HepG2 (cell line): Measurements from ENCODE around the gene RABGAP1L. TPM values are rescaled to one million over a fixed set of nuclear protein-coding genes. Genes with fewer than 3 reads are reported as not detected.

Experiments
- ATAC-seq: fragments of 200-7000 bp; cut with Tn5 transposase; 3 replicates; pipeline ENCODE4 v1.9.1; 2020; ENCODE audit warnings: mild to moderate bottlenecking, moderate library complexity
- BruUV-seq: library from RNA; stranded (reverse); fragments of 400-500 nt; replicated peaks from 2 replicates; lab custom pipeline; 2021; lab: Mats Ljungman, UMichigan
- CTCF ChIA-PET: fragments of 300-600 bp; formaldehyde crosslinking; extraction: SDS; loops from one replicate; lab custom pipeline; 2021; ENCODE audit warnings: low total read pairs, inconsistent platforms, low intra/inter-chr PET ratio; lab: Yijun Ruan, JAX
- POLR2A ChIA-PET: fragments of 350-600 bp; sonication (Branson Sonifier 250); formaldehyde crosslinking; loops from one replicate; lab custom pipeline; 2020; ENCODE audit warnings: antibody characterized with exemption, inconsistent platforms; lab: Yijun Ruan, JAX
- DNase-seq: peaks from one replicate; pipeline ENCODE4 v3.0.0-alpha.2; 2015; ENCODE audit warnings: low spot score
- FAIRE-seq: peaks from 3 replicates; lab custom pipeline; 2011; peaks lifted over from hg19 to GRCh38; lab: Jason Lieb, UNC
- H2AFZ ChIP-seq: one replicate; pipeline ENCODE4 v1.6.1; 2011; ENCODE audit warnings: low read length, inconsistent platforms
- H3K27ac ChIP-seq: fragments of 300-600 bp; 3 replicates; pipeline ENCODE4 v1.8.0; 2011; ENCODE audit warnings: mixed run types, mild to moderate bottlenecking, mixed read lengths, low read length, inconsistent platforms; ENCODE audit not compliant: insufficient read depth; ENCODE audit errors: extremely low read length
- H3K27me3 ChIP-seq, 2 experiments: fragments of 200-600 bp in 1 of 2; 2 replicates in 1 of 2; 3 replicates in 1 of 2; pipeline versions ENCODE4 v1.6.0 to v1.8.0; 2011; ENCODE audit warnings: low read length in 2 of 2, mild to moderate bottlenecking in 2 of 2, moderate library complexity in 2 of 2, inconsistent platforms in 1 of 2; ENCODE audit not compliant: insufficient read depth in 2 of 2, control insufficient read depth in 1 of 2
- H3K36me3 ChIP-seq, 2 experiments: fragments of 200-600 bp in 1 of 2; replicated peaks in 1 of 2; 2 replicates in 1 of 2; 3 replicates in 1 of 2; pipeline versions ENCODE4 v1.5.1 to v1.8.0; 2011; ENCODE audit warnings: low read length in 2 of 2, inconsistent platforms in 1 of 2; ENCODE audit not compliant: insufficient read depth in 2 of 2, control insufficient read depth in 1 of 2
- H3K4me1 ChIP-seq: 2 replicates; pipeline ENCODE4 v1.5.1; 2012; ENCODE audit warnings: low read length, inconsistent platforms; ENCODE audit not compliant: insufficient read depth
- H3K4me2 ChIP-seq: 2 replicates; pipeline ENCODE4 v1.6.0; 2011; ENCODE audit warnings: low read depth, low read length, inconsistent platforms
- H3K4me3 ChIP-seq, 3 experiments: fragments of 200-600 bp in 1 of 3; sonication (generic), shearing (Covaris generic) in 1 of 3; replicated peaks in 1 of 3; 2 replicates each; pipeline ENCODE4 v1.5.1; 2011 to 2016; ENCODE audit warnings: low read length in 3 of 3, inconsistent platforms in 2 of 3, low read depth in 2 of 3, mild to moderate bottlenecking in 2 of 3, control low read depth in 1 of 3, mixed read lengths in 1 of 3; ENCODE audit not compliant: insufficient read depth in 1 of 3
- H3K79me2 ChIP-seq: one replicate; pipeline ENCODE4 v1.6.1; 2011; ENCODE audit warnings: low read length, inconsistent platforms; ENCODE audit not compliant: insufficient read depth
- H3K9ac ChIP-seq: 2 replicates; pipeline ENCODE4 v1.6.0; 2011; ENCODE audit warnings: mild to moderate bottlenecking, low read depth, low read length, inconsistent platforms; ENCODE audit not compliant: insufficient read depth
- H3K9me3 ChIP-seq: 2 replicates; pipeline ENCODE4 v1.5.1; 2012; ENCODE audit warnings: mild to moderate bottlenecking, low read length
- H4K20me1 ChIP-seq: 2 replicates; pipeline ENCODE4 v1.6.0; 2011; ENCODE audit warnings: inconsistent platforms, mild to moderate bottlenecking, low read length, moderate library complexity; ENCODE audit not compliant: insufficient read depth
- FOXA1 ChIP-seq, 2 experiments: fragments of 450-650 bp in 1 of 2; sonication (generic) in 1 of 2; formaldehyde crosslinking in 1 of 2; IDR thresholded peaks; 2 replicates each; pipeline versions ENCODE4 v1.4.0 to v1.6.1; 2016 to 2020; ENCODE audit warnings: missing genetic modification reagents in 1 of 2
- FOXA3 ChIP-seq: IDR thresholded peaks from 2 replicates; pipeline ENCODE4 v1.6.1; 2016; ENCODE audit warnings: missing genetic modification reagents, missing compliant biosample characterization
- LCORL ChIP-seq, 2 experiments: fragments of 450-650 bp in 1 of 2; sonication (generic) in 1 of 2; formaldehyde crosslinking in 1 of 2; IDR thresholded peaks; 2 replicates each; pipeline versions ENCODE4 v1.5.0 to v1.6.1; 2017 to 2020; ENCODE audit warnings: antibody characterized with exemption in 1 of 2, missing genetic modification reagents in 1 of 2
- RXRA ChIP-seq: sonication (generic); formaldehyde crosslinking; IDR thresholded peaks from 2 replicates; pipeline ENCODE4 v1.5.1; 2020; ENCODE audit warnings: missing genetic modification reagents
- SOX13 ChIP-seq, 3 experiments: fragments of 450-650 bp in 1 of 3; sonication (generic) in 1 of 3; formaldehyde crosslinking in 1 of 3; IDR thresholded peaks in 2 of 3; conservative IDR thresholded peaks in 1 of 3; 2 replicates each; pipeline versions ENCODE4 v1.5.0 to v1.6.1; 2016 to 2020; ENCODE audit warnings: antibody characterized with exemption in 1 of 3, mild to moderate bottlenecking in 1 of 3, missing compliant biosample characterization in 1 of 3, missing genetic modification reagents in 1 of 3, moderate library complexity in 1 of 3
- SOX5 ChIP-seq: IDR thresholded peaks from 2 replicates; pipeline ENCODE4 v1.6.1; 2016; ENCODE audit warnings: borderline replicate concordance
- SOX6 ChIP-seq, 2 experiments: fragments of 450-650 bp in 1 of 2; sonication (generic) in 1 of 2; formaldehyde crosslinking in 1 of 2; IDR thresholded peaks; 2 replicates each; pipeline versions ENCODE4 v1.4.0 to v1.6.1; 2017 to 2020; ENCODE audit warnings: antibody characterized with exemption in 1 of 2, mild to moderate bottlenecking in 1 of 2, missing genetic modification reagents in 1 of 2
- TCF7 ChIP-seq: sonication (generic); IDR thresholded peaks from 2 replicates; pipeline ENCODE4 v1.6.1; 2016; ENCODE audit warnings: antibody characterized with exemption, low read depth
- ZSCAN30 ChIP-seq: sonication (generic); formaldehyde crosslinking; IDR thresholded peaks from 2 replicates; pipeline ENCODE4 v1.5.0; 2020; ENCODE audit warnings: mild to moderate bottlenecking, missing genetic modification reagents
- WGBS: methylation state at CpG from one replicate; pipeline ENCODE4 v1.1.6; 2017; ENCODE audit warnings: low lambda C conversion rate; 5-methylcytosine and 5-hydroxymethylcytosine counted together
- in situ Hi-C: cut with HindIII; loops from 2 replicates; pipeline ENCODE4 v1.10.0; 2017; ENCODE audit warnings: low pct_unique_long_range_greater_than_20kb; ENCODE audit not compliant: extremely low pct_ligation_motif_present
- intact Hi-C: fragments of 100-400 bp; cut with micrococcal nuclease; formaldehyde crosslinking; loops from one replicate; pipeline ENCODE4 v1.10.0; 2022; ENCODE audit not compliant: unreplicated experiment
- polyA plus RNA-seq, 8 experiments: library from polyadenylated mRNA; depleted of rRNA in 3 of 8; stranded (reverse) in 7 of 8; unstranded in 1 of 8; fragments of >200 nt; fragmentation: Illumina TruSeq in 4 of 8; extraction: Trizol in 4 of 8; gene quantifications; 2 replicates each; pipeline versions ENCODE4 v1.2.1 to v1.2.3, GENCODE V29; 2011 to 2016; ENCODE audit warnings: low read depth in 4 of 8, missing spikeins in 1 of 8, mixed read lengths in 1 of 8; ENCODE audit not compliant: insufficient read depth in 1 of 8
- total RNA-seq, 5 experiments: library from RNA; depleted of rRNA; stranded (reverse); fragments of >200 nt; fragmentation: Illumina TruSeq; extraction: Trizol; gene quantifications; 2 replicates each; pipeline ENCODE4 v1.2.3, GENCODE V29; 2016; ENCODE audit warnings: low read depth in 1 of 5
- TF ChIP-seq, protein P1 (sequence below): IDR thresholded peaks from 2 replicates; pipeline ENCODE4 v1.4.0; 2020; ENCODE audit warnings: mild to moderate bottlenecking, missing genetic modification reagents
- TF ChIP-seq, protein P2 (sequence below): sonication (generic); IDR thresholded peaks from 2 replicates; pipeline ENCODE4 v1.6.1; 2016; ENCODE audit warnings: low read depth, borderline replicate concordance
- TF ChIP-seq, protein P3 (sequence below): sonication (generic); formaldehyde crosslinking; IDR thresholded peaks from 2 replicates; pipeline ENCODE4 v1.4.0; 2020; ENCODE audit warnings: missing genetic modification reagents
- TF ChIP-seq, protein P4 (sequence below): sonication (generic); formaldehyde crosslinking; IDR thresholded peaks from 2 replicates; pipeline ENCODE4 v1.9.0; 2022; ENCODE audit warnings: missing genetic modification reagents, mild to moderate bottlenecking, borderline replicate concordance

The RABGAP1L gene
- total and polyA plus RNA-seq, 2 of the 13 experiments (the other 11 are each of a cell fraction or from before 2014, with no cell fraction given), result 7.9 to 22.6 TPM

DNA sequence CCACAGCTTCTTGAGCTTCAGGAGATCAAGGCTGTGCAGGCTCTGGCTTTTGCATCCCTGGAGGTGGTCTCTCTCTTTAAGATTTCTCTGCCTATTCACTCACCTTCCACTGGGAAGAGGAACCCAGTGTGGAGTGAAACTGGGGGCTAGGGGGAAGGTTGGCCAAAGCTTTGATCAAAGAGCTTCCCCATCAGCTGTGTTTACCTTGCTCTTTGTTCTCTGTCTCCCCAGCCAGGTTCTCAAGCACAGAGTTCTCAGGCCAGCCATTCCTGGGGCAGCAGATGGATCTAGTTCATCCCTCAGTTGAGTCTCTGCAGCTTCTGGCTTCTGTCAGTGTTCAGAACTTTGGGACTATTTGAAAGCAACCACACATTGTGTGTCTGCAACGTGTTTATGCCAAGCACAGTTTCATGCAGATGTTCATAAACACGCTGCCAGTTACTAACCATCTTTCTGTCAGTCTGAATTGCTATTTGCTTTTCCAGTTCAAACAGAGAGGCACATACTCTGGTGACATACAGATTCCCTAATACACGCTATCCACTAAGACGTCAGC lies 881.1 kb downstream of the RABGAP1L start:
- Histone ChIP-seq H3K27ac (no peak overlapping the region), H2AFZ (no peak overlapping the region), H3K4me2 (peak overlapping the region; percentile 57), H4K20me1 (no peaks in the 10 kb centered on the region), H3K4me1 (peaks cover 14% of the 10 kb centered on the region), H3K27me3 (no peaks in the 10 kb centered on the region), H3K36me3 (no peaks in the 10 kb centered on the region), H3K9ac (no peak overlapping the region), H3K4me3 (no peak overlapping the region), H3K79me2 (no peaks in the 10 kb centered on the region), H3K9me3 (no peaks in the 10 kb centered on the region)
- TF ChIP-seq, protein P1, sequence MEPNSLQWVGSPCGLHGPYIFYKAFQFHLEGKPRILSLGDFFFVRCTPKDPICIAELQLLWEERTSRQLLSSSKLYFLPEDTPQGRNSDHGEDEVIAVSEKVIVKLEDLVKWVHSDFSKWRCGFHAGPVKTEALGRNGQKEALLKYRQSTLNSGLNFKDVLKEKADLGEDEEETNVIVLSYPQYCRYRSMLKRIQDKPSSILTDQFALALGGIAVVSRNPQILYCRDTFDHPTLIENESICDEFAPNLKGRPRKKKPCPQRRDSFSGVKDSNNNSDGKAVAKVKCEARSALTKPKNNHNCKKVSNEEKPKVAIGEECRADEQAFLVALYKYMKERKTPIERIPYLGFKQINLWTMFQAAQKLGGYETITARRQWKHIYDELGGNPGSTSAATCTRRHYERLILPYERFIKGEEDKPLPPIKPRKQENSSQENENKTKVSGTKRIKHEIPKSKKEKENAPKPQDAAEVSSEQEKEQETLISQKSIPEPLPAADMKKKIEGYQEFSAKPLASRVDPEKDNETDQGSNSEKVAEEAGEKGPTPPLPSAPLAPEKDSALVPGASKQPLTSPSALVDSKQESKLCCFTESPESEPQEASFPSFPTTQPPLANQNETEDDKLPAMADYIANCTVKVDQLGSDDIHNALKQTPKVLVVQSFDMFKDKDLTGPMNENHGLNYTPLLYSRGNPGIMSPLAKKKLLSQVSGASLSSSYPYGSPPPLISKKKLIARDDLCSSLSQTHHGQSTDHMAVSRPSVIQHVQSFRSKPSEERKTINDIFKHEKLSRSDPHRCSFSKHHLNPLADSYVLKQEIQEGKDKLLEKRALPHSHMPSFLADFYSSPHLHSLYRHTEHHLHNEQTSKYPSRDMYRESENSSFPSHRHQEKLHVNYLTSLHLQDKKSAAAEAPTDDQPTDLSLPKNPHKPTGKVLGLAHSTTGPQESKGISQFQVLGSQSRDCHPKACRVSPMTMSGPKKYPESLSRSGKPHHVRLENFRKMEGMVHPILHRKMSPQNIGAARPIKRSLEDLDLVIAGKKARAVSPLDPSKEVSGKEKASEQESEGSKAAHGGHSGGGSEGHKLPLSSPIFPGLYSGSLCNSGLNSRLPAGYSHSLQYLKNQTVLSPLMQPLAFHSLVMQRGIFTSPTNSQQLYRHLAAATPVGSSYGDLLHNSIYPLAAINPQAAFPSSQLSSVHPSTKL (CRISPR knock-in tag), result 0 out of 2 replicates have a peak, but pooled peaks have one; percentile 27
- TF ChIP-seq SOX13 (IDR thresholded peaks at IDR 0.05), result 0 out of 2 replicates have a peak, but pooled peaks have one; percentile 46
- peak in 1 of 2 experiments; percentile 71; a peak in 2 of 4 replicates for TF ChIP-seq SOX13 (CRISPR knock-in tag; conservative IDR thresholded peaks at IDR 0.05 in 1 of 2, IDR thresholded peaks at IDR 0.05 in 1 of 2)
- TF ChIP-seq, protein P2, sequence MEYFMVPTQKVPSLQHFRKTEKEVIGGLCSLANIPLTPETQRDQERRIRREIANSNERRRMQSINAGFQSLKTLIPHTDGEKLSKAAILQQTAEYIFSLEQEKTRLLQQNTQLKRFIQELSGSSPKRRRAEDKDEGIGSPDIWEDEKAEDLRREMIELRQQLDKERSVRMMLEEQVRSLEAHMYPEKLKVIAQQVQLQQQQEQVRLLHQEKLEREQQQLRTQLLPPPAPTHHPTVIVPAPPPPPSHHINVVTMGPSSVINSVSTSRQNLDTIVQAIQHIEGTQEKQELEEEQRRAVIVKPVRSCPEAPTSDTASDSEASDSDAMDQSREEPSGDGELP, result peak; percentile 98
- peak; percentile 70 for TF ChIP-seq FOXA3 (CRISPR knock-in tag)
- no peak for TF ChIP-seq SOX6 (IDR thresholded peaks at IDR 0.05)
- peak; percentile 60 for TF ChIP-seq SOX6 (CRISPR knock-in tag; IDR thresholded peaks at IDR 0.05)
- no peak for TF ChIP-seq ZSCAN30 (CRISPR knock-in tag)
- TF ChIP-seq TCF7, result peak; percentile 84
- TF ChIP-seq RXRA (CRISPR knock-in tag), result no peak
- peak; percentile 43; the same call in 1 of the 2 replicates for TF ChIP-seq SOX5 (CRISPR knock-in tag)
- TF ChIP-seq, protein P3, sequence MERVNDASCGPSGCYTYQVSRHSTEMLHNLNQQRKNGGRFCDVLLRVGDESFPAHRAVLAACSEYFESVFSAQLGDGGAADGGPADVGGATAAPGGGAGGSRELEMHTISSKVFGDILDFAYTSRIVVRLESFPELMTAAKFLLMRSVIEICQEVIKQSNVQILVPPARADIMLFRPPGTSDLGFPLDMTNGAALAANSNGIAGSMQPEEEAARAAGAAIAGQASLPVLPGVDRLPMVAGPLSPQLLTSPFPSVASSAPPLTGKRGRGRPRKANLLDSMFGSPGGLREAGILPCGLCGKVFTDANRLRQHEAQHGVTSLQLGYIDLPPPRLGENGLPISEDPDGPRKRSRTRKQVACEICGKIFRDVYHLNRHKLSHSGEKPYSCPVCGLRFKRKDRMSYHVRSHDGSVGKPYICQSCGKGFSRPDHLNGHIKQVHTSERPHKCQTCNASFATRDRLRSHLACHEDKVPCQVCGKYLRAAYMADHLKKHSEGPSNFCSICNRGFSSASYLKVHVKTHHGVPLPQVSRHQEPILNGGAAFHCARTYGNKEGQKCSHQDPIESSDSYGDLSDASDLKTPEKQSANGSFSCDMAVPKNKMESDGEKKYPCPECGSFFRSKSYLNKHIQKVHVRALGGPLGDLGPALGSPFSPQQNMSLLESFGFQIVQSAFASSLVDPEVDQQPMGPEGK (CRISPR knock-in tag), result peak; percentile 96
- TF ChIP-seq FOXA1 (IDR thresholded peaks at IDR 0.05), result no peak
- peak; percentile 57 for TF ChIP-seq FOXA1 (CRISPR knock-in tag; IDR thresholded peaks at IDR 0.05)
- TF ChIP-seq LCORL (IDR thresholded peaks at IDR 0.05), result no peak
- no peak for TF ChIP-seq LCORL (CRISPR knock-in tag; IDR thresholded peaks at IDR 0.05)
- TF ChIP-seq, protein P4, sequence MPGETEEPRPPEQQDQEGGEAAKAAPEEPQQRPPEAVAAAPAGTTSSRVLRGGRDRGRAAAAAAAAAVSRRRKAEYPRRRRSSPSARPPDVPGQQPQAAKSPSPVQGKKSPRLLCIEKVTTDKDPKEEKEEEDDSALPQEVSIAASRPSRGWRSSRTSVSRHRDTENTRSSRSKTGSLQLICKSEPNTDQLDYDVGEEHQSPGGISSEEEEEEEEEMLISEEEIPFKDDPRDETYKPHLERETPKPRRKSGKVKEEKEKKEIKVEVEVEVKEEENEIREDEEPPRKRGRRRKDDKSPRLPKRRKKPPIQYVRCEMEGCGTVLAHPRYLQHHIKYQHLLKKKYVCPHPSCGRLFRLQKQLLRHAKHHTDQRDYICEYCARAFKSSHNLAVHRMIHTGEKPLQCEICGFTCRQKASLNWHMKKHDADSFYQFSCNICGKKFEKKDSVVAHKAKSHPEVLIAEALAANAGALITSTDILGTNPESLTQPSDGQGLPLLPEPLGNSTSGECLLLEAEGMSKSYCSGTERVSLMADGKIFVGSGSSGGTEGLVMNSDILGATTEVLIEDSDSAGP (CRISPR knock-in tag), result no peak
- POLR2A ChIA-PET, result no interaction called here
- in situ Hi-C loops, result loop anchor here (5.0 kb wide), 1 partner anchor 77 kb away; no protein-coding TSS in a partner anchor
- intact Hi-C loops, result no loop called here
- ATAC-seq (peak; percentile 75), DNase-seq (peak; percentile 20), FAIRE-seq (no peak)
- WGBS, result 0% methylated on average over 4 of the region's 4 CpGs
- CTCF ChIA-PET, result no interaction called here
- no TSS peak for BruUV-seq
